Hepatocyte (in vitro differentiated cells): ENCODE data around the gene INSYN1.

Source experiments
- EZH2phosphoT487 ChIP-seq: fragments of 200-600 bp; sonication (generic); IDR thresholded peaks from one replicate; pipeline ENCODE4 v1.6.1; 2018; ENCODE audit warnings: antibody characterized with exemption, mild to moderate bottlenecking, low read depth, moderate library complexity; ENCODE audit not compliant: unreplicated experiment, severe bottlenecking
- TF ChIP-seq, protein P1 (sequence below): fragments of 200-600 bp; sonication (generic); IDR thresholded peaks from 2 replicates; pipeline ENCODE4 v1.5.1; 2016; ENCODE audit warnings: antibody characterized with exemption, mild to moderate bottlenecking; ENCODE audit not compliant: poor library complexity

DNA sequence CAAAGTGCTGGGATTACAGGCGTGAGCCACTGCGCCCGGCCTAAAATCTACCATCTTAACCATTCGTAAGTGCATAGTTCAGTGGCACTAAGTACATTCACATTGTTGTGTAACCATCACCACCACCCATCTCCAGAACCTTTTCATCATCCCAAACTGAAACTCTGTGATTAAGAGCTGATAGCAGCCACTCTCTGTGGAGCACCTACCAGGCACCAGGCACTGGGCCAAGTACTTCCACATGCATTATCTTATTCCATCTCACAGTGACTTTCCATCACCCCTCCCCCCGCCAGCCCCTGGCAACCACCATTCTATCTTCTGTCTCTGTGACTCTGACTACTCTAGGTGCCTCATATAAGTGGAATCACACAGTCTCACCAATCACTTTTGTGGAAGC lies 2.3 kb upstream of the INSYN1 start:
- TF ChIP-seq, protein P1, sequence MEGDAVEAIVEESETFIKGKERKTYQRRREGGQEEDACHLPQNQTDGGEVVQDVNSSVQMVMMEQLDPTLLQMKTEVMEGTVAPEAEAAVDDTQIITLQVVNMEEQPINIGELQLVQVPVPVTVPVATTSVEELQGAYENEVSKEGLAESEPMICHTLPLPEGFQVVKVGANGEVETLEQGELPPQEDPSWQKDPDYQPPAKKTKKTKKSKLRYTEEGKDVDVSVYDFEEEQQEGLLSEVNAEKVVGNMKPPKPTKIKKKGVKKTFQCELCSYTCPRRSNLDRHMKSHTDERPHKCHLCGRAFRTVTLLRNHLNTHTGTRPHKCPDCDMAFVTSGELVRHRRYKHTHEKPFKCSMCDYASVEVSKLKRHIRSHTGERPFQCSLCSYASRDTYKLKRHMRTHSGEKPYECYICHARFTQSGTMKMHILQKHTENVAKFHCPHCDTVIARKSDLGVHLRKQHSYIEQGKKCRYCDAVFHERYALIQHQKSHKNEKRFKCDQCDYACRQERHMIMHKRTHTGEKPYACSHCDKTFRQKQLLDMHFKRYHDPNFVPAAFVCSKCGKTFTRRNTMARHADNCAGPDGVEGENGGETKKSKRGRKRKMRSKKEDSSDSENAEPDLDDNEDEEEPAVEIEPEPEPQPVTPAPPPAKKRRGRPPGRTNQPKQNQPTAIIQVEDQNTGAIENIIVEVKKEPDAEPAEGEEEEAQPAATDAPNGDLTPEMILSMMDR = no peak
- TF ChIP-seq EZH2phosphoT487 = no peak
